Neural cell (in vitro differentiated cells): ENCODE results near the gene PPFIBP1. TPM values are rescaled to one million over a fixed set of nuclear protein-coding genes. Genes with fewer than 3 reads are reported as not detected.

Source experiments
- H2AFZ ChIP-seq: fragments of 200-600, 300-800 bp; sonication (generic), shearing (Covaris generic); 2 replicates; pipeline ENCODE4 v1.6.0; 2014; ENCODE audit warnings: low read depth, mild to moderate bottlenecking, antibody characterized with exemption, low read length, moderate library complexity
- H3F3A ChIP-seq: fragments of 200-600 bp; shearing (Covaris generic); 2 replicates; pipeline ENCODE4 v1.6.1; 2016; ENCODE audit warnings: mild to moderate bottlenecking, moderate library complexity, mixed read lengths, antibody characterized with exemption, low read length; ENCODE audit not compliant: insufficient read depth, poor library complexity, severe bottlenecking
- H3K27ac ChIP-seq: fragments of 200-600, 300-800 bp; sonication (generic), shearing (Covaris generic); 2 replicates; pipeline ENCODE4 v1.5.1; 2014; ENCODE audit warnings: mild to moderate bottlenecking, low read length, moderate library complexity
- H3K27me3 ChIP-seq: fragments of 300-800, 200-600 bp; sonication (generic), shearing (Covaris generic); 2 replicates; pipeline ENCODE4 v1.6.0; 2014; ENCODE audit warnings: mild to moderate bottlenecking, low read depth, low read length, moderate library complexity; ENCODE audit not compliant: insufficient read depth
- H3K36me3 ChIP-seq: fragments of 300-800, 200-600 bp; sonication (generic), shearing (Covaris generic); 2 replicates; pipeline ENCODE4 v1.5.1; 2014; ENCODE audit warnings: mild to moderate bottlenecking, antibody characterized with exemption, low read length, moderate library complexity; ENCODE audit not compliant: insufficient read depth
- H3K4me2 ChIP-seq: fragments of 300-800, 200-600 bp; sonication (generic), shearing (Covaris generic); 2 replicates; pipeline ENCODE4 v1.6.0; 2014; ENCODE audit warnings: mild to moderate bottlenecking, low read length
- H3K4me3 ChIP-seq: fragments of 300-800, 200-600 bp; sonication (generic), shearing (Covaris generic); 2 replicates; pipeline ENCODE4 v1.5.1; 2014; ENCODE audit warnings: mild to moderate bottlenecking, low read length, moderate library complexity
- H3K79me2 ChIP-seq: fragments of 200-600 bp; shearing (Covaris generic); replicated peaks from 2 replicates; pipeline ENCODE4 v1.6.0; 2014; ENCODE audit warnings: mild to moderate bottlenecking, low read length, moderate library complexity; ENCODE audit not compliant: insufficient read depth
- H3K9ac ChIP-seq: fragments of 300-800, 200-600 bp; sonication (generic), shearing (Covaris generic); 2 replicates; pipeline ENCODE4 v1.6.1; 2016; ENCODE audit warnings: mild to moderate bottlenecking, low read length, mixed read lengths
- H3K9me2 ChIP-seq: fragments of 200-600 bp; shearing (Covaris generic); 2 replicates; pipeline ENCODE4 v1.6.1; 2016; ENCODE audit warnings: mild to moderate bottlenecking, low read length, mixed read lengths; ENCODE audit not compliant: insufficient read depth
- H3K9me3 ChIP-seq: fragments of 200-600, 300-800 bp; sonication (generic), shearing (Covaris generic); 2 replicates; pipeline ENCODE4 v1.6.1; 2016; ENCODE audit warnings: mild to moderate bottlenecking, mixed run types, low read length, moderate library complexity, mixed read lengths
- H4K20me1 ChIP-seq: fragments of 200-600 bp; shearing (Covaris generic); 2 replicates; pipeline ENCODE4 v1.6.1; 2016; ENCODE audit warnings: mild to moderate bottlenecking, mixed run types; ENCODE audit not compliant: insufficient read depth
- CTCF ChIP-seq: fragments of 450-650 bp; IDR thresholded peaks from 2 replicates; pipeline ENCODE4 v1.5.1; 2014; ENCODE audit warnings: antibody characterized with exemption, mild to moderate bottlenecking, moderate library complexity; ENCODE audit not compliant: poor library complexity, severe bottlenecking
- EP300 ChIP-seq: fragments of 450-650 bp; conservative IDR thresholded peaks from 2 replicates; pipeline ENCODE4 v1.6.1; 2014; ENCODE audit warnings: antibody characterized with exemption, mild to moderate bottlenecking, moderate library complexity; ENCODE audit not compliant: poor library complexity, severe bottlenecking
- EZH2 ChIP-seq: fragments of 200-600, 300-800 bp; shearing (Covaris generic), sonication (generic); IDR thresholded peaks from 2 replicates; pipeline ENCODE4 v1.6.1; 2014; ENCODE audit warnings: antibody characterized with exemption, low read length, borderline replicate concordance, mild to moderate bottlenecking; ENCODE audit not compliant: insufficient read depth, poor library complexity, severe bottlenecking
- MXI1 ChIP-seq: fragments of 450-650 bp; conservative IDR thresholded peaks from 2 replicates; pipeline ENCODE4 v1.6.1; 2014; ENCODE audit warnings: antibody characterized with exemption, mild to moderate bottlenecking; ENCODE audit not compliant: poor library complexity, severe bottlenecking
- POLR2AphosphoS5 ChIP-seq: IDR thresholded peaks from 2 replicates; pipeline ENCODE4 v1.6.1; 2012
- RAD21 ChIP-seq: fragments of 450-650 bp; conservative IDR thresholded peaks from 2 replicates; pipeline ENCODE4 v1.6.1; 2014; ENCODE audit warnings: antibody characterized with exemption, mild to moderate bottlenecking, moderate library complexity
- REST ChIP-seq: IDR thresholded peaks from 2 replicates; pipeline ENCODE4 v1.6.1; 2012; ENCODE audit warnings: borderline replicate concordance
- SMC3 ChIP-seq: fragments of 450-650 bp; conservative IDR thresholded peaks from 2 replicates; pipeline ENCODE4 v1.6.1; 2014; ENCODE audit warnings: antibody characterized with exemption, mild to moderate bottlenecking, moderate library complexity; ENCODE audit not compliant: poor library complexity
- TAF1 ChIP-seq: IDR thresholded peaks from 2 replicates; pipeline ENCODE4 v1.6.1; 2012; ENCODE audit warnings: low read depth
- polyA plus RNA-seq: library from polyadenylated mRNA; depleted of rRNA; stranded (reverse); fragments of >200 nt; gene quantifications from 2 replicates; pipeline ENCODE4 v1.2.3, GENCODE V29; 2014

The PPFIBP1 gene
- polyA plus RNA-seq, 1 donor from 2014 or later: 30.2 TPM

GRCh38 chr12:27511723-27512045, 12.3 kb upstream of the PPFIBP1 start:
- Histone ChIP-seq H3F3A (no peaks in the 10 kb centered on the region), H3K36me3 (no peaks in the 10 kb centered on the region), H3K4me3 (no peak overlapping the region), H2AFZ (no peak overlapping the region), H3K4me2 (no peak overlapping the region), H4K20me1 (no peaks in the 10 kb centered on the region), H3K9me2 (no peaks in the 10 kb centered on the region), H3K9ac (no peak overlapping the region), H3K27ac (no peak overlapping the region), H3K9me3 (no peaks in the 10 kb centered on the region), H3K27me3 (no peaks in the 10 kb centered on the region), H3K79me2 (no peaks in the 10 kb centered on the region)
- TF ChIP-seq RAD21 (no peak), TAF1 (no peak), EP300 (no peak), POLR2AphosphoS5 (no peak), CTCF (no peak), REST (no peak), EZH2 (no peak)

GRCh38 chr12:27513155-27513824, 10.7 kb upstream of the PPFIBP1 start:
- Histone ChIP-seq H3K79me2 (no peaks in the 10 kb centered on the region), H3F3A (no peaks in the 10 kb centered on the region), H3K9me3 (no peaks in the 10 kb centered on the region), H3K9ac (no peak overlapping the region), H2AFZ (no peak overlapping the region), H3K9me2 (no peaks in the 10 kb centered on the region), H3K36me3 (no peaks in the 10 kb centered on the region), H4K20me1 (no peaks in the 10 kb centered on the region), H3K4me3 (no peak overlapping the region), H3K27me3 (no peaks in the 10 kb centered on the region), H3K4me2 (no peak overlapping the region), H3K27ac (no peak overlapping the region)
- TF ChIP-seq MXI1 (no peak), RAD21 (no peak), SMC3 (no peak), EZH2 (no peak), CTCF (no peak), REST (no peak), POLR2AphosphoS5 (no peak)
